HG03521 (cell line): ENCODE results near the gene TNS3.

Source experiments
- ATAC-seq: cut with Tn5 transposase; IDR thresholded peaks from one replicate; pipeline ENCODE4 v1.9.1; 2021; ENCODE audit warnings: mild to moderate bottlenecking, moderate library complexity; ENCODE audit not compliant: unreplicated experiment

The TNS3 gene

GRCh38 chr7:47393406-47393805, 188.5 kb downstream of the TNS3 start:
- no peak for ATAC-seq

- no peak for ATAC-seq
Observed at GRCh38 chr7:47392241-47392759, 189.6 kb downstream of the TNS3 start.

- no peak for ATAC-seq
Observed at GRCh38 chr7:47391726-47392125, 190.2 kb downstream of the TNS3 start.

GRCh38 chr7:47390914-47391313, 191.0 kb downstream of the TNS3 start:
- ATAC-seq: no peak

GRCh38 chr7:47389923-47390630, 191.8 kb downstream of the TNS3 start:
- no peak for ATAC-seq

DNA sequence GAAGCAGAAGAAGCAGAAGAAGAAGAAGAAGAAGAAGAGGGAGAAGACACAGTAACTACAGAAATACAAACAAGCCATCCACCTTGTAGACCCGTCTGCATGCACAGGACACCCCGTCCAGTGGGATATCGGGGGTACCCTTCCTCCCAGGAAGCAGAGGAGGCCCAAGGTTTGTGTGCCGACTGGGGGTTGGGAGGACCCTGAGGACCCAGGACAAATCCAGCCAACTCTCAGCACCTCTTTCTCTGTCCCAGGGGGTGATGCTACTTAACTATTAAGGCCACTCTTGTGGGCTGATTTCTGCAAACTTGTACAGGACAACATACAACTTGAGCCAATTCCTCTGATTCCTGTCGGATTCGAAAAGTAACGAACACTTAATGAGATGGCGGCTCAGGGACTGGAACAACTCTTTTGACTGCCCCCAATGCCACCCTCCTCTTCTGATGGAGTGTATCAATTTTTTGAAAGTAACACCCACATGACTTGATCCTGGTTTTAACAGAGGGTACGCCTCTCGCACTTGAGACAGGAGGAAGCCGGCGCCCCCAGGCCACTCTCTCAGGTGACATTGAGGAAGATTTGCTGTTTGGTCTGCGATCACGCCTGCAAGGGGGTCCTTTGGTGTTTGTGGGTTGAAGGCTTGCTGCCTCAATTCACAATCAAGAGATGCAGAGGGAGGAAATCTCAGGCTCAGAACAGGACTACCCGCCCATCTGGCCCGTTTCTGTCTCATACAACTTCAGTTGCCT, 192.6 kb downstream of the TNS3 start:
- ATAC-seq: no peak

GRCh38 chr7:47387506-47387905, 194.4 kb downstream of the TNS3 start:
- no peak for ATAC-seq

GRCh38 chr7:47386273-47386835, 195.6 kb downstream of the TNS3 start:
- ATAC-seq: no peak

- no peak for ATAC-seq
Observed at GRCh38 chr7:47385536-47386125, 196.3 kb downstream of the TNS3 start.

- ATAC-seq: no peak
Observed at GRCh38 chr7:47384755-47385535, 197.0 kb downstream of the TNS3 start.

DNA sequence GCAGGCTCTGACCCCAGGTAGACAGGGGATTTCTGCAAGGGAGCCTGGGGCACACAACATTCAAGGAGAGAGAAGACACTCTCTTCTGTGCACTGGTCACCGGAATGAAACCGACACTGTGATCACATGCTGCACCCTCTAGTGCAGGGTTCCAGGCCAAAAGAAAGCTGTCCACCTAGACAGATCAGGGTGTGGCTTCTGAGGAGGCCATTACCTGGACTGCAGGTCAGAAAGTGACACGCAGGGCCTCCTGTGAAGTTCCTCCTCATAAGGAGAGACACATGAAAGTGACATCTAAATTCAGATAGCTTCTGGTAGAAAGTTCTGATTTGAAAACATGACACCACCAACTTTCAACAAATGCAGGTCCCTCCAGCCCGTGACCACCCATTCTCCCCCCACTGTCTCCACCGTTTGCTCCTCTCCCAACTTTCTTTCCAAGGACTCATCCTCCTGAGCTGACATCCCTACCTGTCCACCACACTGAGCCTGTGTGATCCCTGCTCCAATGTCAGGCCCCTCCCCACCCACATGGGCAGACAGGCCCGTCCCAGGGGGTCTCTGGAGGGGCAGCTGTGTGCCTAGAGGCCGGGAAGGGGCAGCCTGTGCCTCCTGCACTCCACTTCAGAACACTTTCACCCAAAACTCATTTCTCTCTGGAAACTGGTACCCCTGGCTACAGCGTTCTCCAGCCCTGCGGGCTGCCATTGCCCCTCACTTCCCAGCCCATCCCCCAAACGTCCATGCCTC, 198.0 kb downstream of the TNS3 start:
- ATAC-seq: no peak

GRCh38 chr7:47383072-47383471, 198.8 kb downstream of the TNS3 start:
- no peak for ATAC-seq

DNA sequence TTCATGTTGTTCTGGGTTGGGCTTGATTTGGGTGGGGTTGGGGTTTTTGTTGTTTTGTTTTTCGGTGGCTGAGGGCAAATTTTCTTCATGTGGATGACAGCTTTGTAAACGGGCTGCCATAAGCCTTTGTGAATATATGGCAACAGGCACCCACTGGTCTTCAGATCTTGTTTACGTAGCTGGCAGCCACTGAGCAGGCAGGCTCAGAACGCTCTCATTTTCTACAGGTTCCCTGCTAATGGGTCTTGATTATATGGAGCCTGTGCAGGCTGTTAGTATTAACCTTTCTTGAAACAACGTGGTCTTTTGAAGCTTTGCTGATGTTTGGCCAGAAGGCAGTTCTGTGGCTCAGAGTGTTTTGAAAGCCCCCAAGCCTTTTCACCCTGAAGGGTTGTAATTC, 199.7 kb downstream of the TNS3 start:
- no peak for ATAC-seq

GRCh38 chr7:47381134-47381495, 200.8 kb downstream of the TNS3 start:
- ATAC-seq: no peak

- ATAC-seq: no peak
Observed at GRCh38 chr7:47380325-47381133, 201.4 kb downstream of the TNS3 start.

- no peak for ATAC-seq
Observed at GRCh38 chr7:47379629-47380324, 202.1 kb downstream of the TNS3 start.

DNA sequence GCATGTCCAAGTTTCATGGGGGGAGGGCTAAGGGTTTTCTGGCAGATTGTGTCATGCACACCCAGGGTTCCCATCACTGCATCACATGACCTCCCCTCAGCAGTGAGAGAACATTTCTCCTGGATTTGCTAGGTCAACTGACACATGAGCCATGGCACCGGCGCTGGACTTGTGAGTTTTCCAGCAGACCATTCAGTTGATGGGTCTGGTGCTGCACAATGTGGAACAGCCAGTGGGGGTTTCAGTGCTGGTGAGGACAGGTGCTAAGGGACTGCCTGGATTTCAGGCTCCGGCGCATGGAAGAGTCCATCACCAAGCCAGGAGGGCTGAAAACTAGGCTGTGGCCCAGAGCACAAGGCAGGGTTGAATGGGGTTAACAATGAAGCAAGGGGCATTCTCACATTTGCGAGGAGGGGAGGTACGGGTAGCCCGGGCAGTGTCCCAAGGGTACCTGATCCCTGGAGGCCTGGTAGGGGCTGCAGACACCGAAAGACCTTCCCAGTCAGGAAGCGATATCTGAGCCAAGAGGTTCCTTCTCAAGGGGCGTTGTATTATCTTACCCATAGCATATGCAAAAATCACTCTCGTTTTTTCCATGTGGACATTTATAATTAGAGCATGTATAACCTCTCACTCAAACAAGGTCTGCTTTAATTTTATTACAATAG, 203.0 kb downstream of the TNS3 start:
- ATAC-seq: no peak

GRCh38 chr7:47377741-47378140, 204.2 kb downstream of the TNS3 start:
- no peak for ATAC-seq
